H1 (cell line): Measurements from ENCODE around the gene CP.

Source experiments
- CEBPB ChIP-seq: IDR thresholded peaks from 2 replicates; pipeline ENCODE4 v1.6.1; 2012; ENCODE audit warnings: low read depth, low read length
- CHD2 ChIP-seq: IDR thresholded peaks from 2 replicates; pipeline ENCODE4 v1.6.1; 2012; ENCODE audit warnings: low read length, improper control_type of control experiment
- CTCF ChIP-seq, 3 experiments: IDR thresholded peaks; 1 replicate in 2 of 3; 2 replicates in 1 of 3; pipeline versions ENCODE4 v1.5.1 to v1.6.1; 2011; ENCODE audit warnings: low read length in 3 of 3, mild to moderate bottlenecking in 3 of 3, inconsistent platforms in 2 of 3, low read depth in 1 of 3, moderate library complexity in 1 of 3; ENCODE audit not compliant: insufficient read depth in 1 of 3; ENCODE audit errors: control extremely low read depth in 1 of 3
- EP300 ChIP-seq, 2 experiments: IDR thresholded peaks; 1 replicate in 1 of 2; 2 replicates in 1 of 2; pipeline ENCODE4 v1.6.1; 2011 to 2012; ENCODE audit warnings: low read depth in 2 of 2, low read length in 2 of 2, mild to moderate bottlenecking in 2 of 2, borderline replicate concordance in 1 of 2, inconsistent platforms in 1 of 2, moderate library complexity in 1 of 2
- GTF2F1 ChIP-seq: IDR thresholded peaks from 2 replicates; pipeline ENCODE4 v1.6.1; 2012; ENCODE audit warnings: low read depth, low read length, improper control_type of control experiment, borderline replicate concordance
- JUN ChIP-seq: IDR thresholded peaks from 2 replicates; pipeline ENCODE4 v1.6.1; 2011; ENCODE audit warnings: low read depth, mild to moderate bottlenecking, improper control_type of control experiment, low read length
- MAX ChIP-seq: IDR thresholded peaks from 2 replicates; pipeline ENCODE4 v1.6.1; 2012; ENCODE audit warnings: inconsistent platforms
- POLR2A ChIP-seq, 2 experiments: IDR thresholded peaks; 1 replicate in 1 of 2; 2 replicates in 1 of 2; pipeline ENCODE4 v1.6.1; 2011; ENCODE audit warnings: low read depth in 2 of 2, low read length in 2 of 2, mild to moderate bottlenecking in 2 of 2; ENCODE audit errors: control extremely low read depth in 1 of 2
- TAF1 ChIP-seq: IDR thresholded peaks from 2 replicates; pipeline ENCODE4 v1.6.1; 2011; ENCODE audit warnings: mild to moderate bottlenecking, low read depth, low read length
- TF ChIP-seq, protein P1 (sequence below): IDR thresholded peaks from 2 replicates; pipeline ENCODE4 v1.6.1; 2012; ENCODE audit warnings: inconsistent platforms

- TF ChIP-seq JUN (no peak), POLR2A (IDR thresholded peaks at IDR 0.05; ENCODE audit: control extremely low read depth in 1 of 2, low read depth in 2 of 2, low read length in 2 of 2) (no peak), CTCF (IDR thresholded peaks at IDR 0.05; ENCODE audit: control extremely low read depth in 1 of 3, insufficient read depth in 1 of 3, low read depth in 1 of 3, low read length in 3 of 3) (no peak), TAF1 (no peak), MAX (no peak), GTF2F1 (no peak), CHD2 (no peak), EP300 (IDR thresholded peaks at IDR 0.05; ENCODE audit: borderline replicate concordance in 1 of 2, low read depth in 2 of 2, low read length in 2 of 2) (no peak), CEBPB (no peak)
- TF ChIP-seq, protein P1, sequence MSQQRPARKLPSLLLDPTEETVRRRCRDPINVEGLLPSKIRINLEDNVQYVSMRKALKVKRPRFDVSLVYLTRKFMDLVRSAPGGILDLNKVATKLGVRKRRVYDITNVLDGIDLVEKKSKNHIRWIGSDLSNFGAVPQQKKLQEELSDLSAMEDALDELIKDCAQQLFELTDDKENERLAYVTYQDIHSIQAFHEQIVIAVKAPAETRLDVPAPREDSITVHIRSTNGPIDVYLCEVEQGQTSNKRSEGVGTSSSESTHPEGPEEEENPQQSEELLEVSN, result no peak
These were observed 36.7 kb upstream of the CP start for GRCh38 chr3:149258298-149258697.
